Activated CD4-positive, alpha-beta T cell treated with anti-CD3 and anti-CD28 coated beads for 36 hours (primary cell): Measurements from ENCODE around the gene ADAMTS2. TPM values are rescaled to one million over a fixed set of nuclear protein-coding genes. Genes with fewer than 3 reads are reported as not detected.

ENCODE experiments used
- ATAC-seq: fragments of 200-7000 bp; cut with Tn5 transposase; one replicate; pipeline ENCODE4 v1.10.0; 2021; ENCODE audit warnings: mild to moderate bottlenecking, moderate library complexity
- CTCF ChIA-PET: fragments of 350-600 bp; sonication (Branson Sonifier 250); formaldehyde crosslinking; loops from one replicate; lab custom pipeline; 2021; ENCODE audit warnings: antibody characterized with exemption; lab: Charles Lee
- POLR2A ChIA-PET: fragments of 350-600 bp; sonication (Branson Sonifier 250); formaldehyde crosslinking; loops from one replicate; lab custom pipeline; 2021; ENCODE audit warnings: antibody characterized with exemption, inconsistent platforms; lab: Charles Lee
- DNase-seq: peaks from one replicate; pipeline ENCODE4 v3.0.0-alpha.2; 2020
- H3K27ac Mint-ChIP-seq: one replicate; pipeline ENCODE4 v1.8.0; 2021; ENCODE audit warnings: mixed read lengths
- H3K27me3 Mint-ChIP-seq: one replicate; pipeline ENCODE4 v1.8.0; 2021; ENCODE audit warnings: mixed read lengths
- H3K36me3 Mint-ChIP-seq: one replicate; pipeline ENCODE4 v1.8.0; 2021; ENCODE audit warnings: low read depth, mixed read lengths
- H3K4me1 Mint-ChIP-seq: one replicate; pipeline ENCODE4 v1.8.0; 2021; ENCODE audit warnings: mixed read lengths
- H3K4me3 Mint-ChIP-seq: one replicate; pipeline ENCODE4 v1.8.0; 2021; ENCODE audit warnings: mild to moderate bottlenecking, moderate library complexity, mixed read lengths
- H3K9me3 Mint-ChIP-seq: one replicate; pipeline ENCODE4 v1.8.0; 2021; ENCODE audit warnings: low read depth, mixed read lengths
- intact Hi-C, 2 experiments: fragments of 100-400 bp; cut with DNase I in 1 of 2; cut with micrococcal nuclease in 1 of 2; formaldehyde crosslinking; loops; one replicate each; pipeline versions ENCODE4 v1.14.2 to v1.15.1; 2022 to 2024; cut with DNase I, micrococcal nuclease
- total RNA-seq, 2 experiments: library from RNA; stranded (reverse); gene quantifications; one replicate each; pipeline ENCODE4 v1.2.3, GENCODE V29; 2021

Gene ADAMTS2
- total RNA-seq, 2 experiments from 2014 or later, result not detected

DNA sequence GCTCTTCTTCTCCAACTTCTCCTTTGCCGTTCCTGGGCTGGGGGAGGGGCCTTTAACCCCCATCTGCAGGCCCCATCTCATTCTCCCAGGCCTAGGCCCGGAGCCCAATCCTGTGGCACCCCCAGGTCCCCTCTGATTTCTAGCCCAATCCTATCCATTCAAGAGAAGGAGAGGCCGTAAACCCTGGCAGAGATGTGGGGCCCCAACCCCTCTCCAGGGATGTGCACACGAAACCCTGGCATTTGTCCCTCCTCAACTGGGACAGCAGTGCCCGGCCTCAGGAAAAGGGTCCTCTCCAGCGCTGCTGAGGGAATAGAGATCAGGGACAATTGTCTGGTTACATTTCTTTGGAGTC lies 24.2 kb upstream of the ADAMTS2 start:
- H3K27ac Mint-ChIP-seq, result no peak overlapping the region
- no peaks in the 10 kb centered on the region for H3K9me3 Mint-ChIP-seq
- ATAC-seq (no peak), DNase-seq (no peak)
- intact Hi-C loops, result no loop called here
- ChIA-PET CTCF (interaction anchor here (0.7 kb wide), 1 partner anchor 12 kb away, joined by 4 read pairs; no protein-coding TSS in a partner anchor), POLR2A (no interaction called here)
- H3K4me1 Mint-ChIP-seq, result no peaks in the 10 kb centered on the region
- no peaks in the 10 kb centered on the region for H3K27me3 Mint-ChIP-seq
- no peaks in the 10 kb centered on the region for H3K36me3 Mint-ChIP-seq
- no peak overlapping the region for H3K4me3 Mint-ChIP-seq

DNA sequence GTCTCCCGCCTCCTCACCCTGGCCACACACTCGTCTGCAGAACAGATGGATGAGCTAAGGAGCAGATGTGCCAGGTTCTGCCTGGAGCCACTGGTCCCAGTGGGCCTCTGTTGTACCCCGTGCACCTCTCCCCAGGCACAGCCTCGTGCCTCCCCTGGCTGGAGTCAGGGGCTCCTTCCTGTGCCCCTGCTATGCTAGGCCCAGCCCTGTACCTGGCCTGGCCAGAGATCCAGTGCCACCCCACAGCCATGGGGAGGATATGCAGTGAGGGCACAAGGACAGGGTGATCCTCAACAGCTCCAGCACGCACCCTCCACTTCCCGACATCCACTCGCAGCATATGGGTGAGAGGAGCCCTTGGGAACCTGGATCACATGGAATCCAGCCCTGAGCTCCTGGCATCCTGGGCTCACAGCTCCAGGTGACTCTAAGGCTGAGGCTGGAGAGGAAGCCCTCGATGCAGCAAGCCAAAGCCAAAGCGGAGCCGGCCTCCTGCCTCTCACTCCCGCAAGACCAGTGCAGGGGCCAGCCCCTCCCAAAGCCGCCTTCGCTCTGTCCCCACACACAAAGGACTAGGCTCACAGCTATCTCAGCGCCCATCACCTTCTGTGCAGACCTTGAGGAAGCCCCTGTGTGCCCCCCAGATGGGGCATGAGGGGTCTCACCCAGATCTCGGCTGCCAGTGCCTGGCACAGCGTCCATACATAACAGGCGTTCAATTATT lies 23.7 kb upstream of the ADAMTS2 start:
- ChIA-PET POLR2A (no interaction called here), CTCF (no interaction called here)
- Mint-ChIP-seq H3K36me3 (no peaks in the 10 kb centered on the region), H3K9me3 (no peaks in the 10 kb centered on the region), H3K4me1 (no peaks in the 10 kb centered on the region), H3K27ac (no peak overlapping the region), H3K4me3 (no peak overlapping the region), H3K27me3 (no peaks in the 10 kb centered on the region)
- intact Hi-C loops, result no loop called here
- ATAC-seq (no peak), DNase-seq (no peak)

DNA sequence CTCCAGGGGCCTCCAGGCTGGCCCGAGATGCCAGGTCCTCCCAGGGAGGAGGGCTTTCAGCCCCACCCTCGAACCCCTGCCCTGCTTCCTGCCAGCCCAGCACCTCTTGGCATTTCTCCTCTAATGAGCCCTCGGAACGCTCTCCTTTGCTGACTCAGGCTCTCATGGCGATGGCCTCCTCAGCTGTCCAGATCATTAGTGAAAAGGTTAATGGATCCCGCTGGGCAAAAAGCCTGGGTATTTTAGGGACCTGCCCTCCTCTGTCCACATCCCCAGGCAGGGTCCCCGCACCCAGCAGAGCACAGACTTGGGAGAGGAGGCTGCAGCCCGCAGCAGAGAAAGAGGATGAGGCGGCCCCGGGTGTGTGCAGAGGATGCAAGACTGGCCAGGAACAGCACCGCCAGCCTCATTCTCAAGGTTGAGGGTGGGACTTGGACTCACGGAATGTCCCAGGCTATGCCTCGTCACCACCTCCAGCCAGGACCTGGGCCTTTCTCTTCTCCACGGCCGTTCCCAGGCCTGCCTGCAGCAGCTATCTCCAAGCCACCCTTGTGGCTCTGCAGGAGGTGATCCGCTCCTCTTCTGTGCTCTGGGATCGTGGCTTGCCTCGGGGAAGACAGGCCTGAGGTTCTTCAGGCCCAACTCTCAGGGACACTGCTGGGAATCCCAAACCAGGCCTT lies 23.0 kb upstream of the ADAMTS2 start:
- ChIA-PET CTCF (no interaction called here), POLR2A (no interaction called here)
- H3K36me3 Mint-ChIP-seq, result no peaks in the 10 kb centered on the region
- no peak overlapping the region for H3K4me3 Mint-ChIP-seq
- no peaks in the 10 kb centered on the region for H3K27me3 Mint-ChIP-seq
- no peaks in the 10 kb centered on the region for H3K4me1 Mint-ChIP-seq
- H3K9me3 Mint-ChIP-seq, result no peaks in the 10 kb centered on the region
- no peak for ATAC-seq
- H3K27ac Mint-ChIP-seq, result no peak overlapping the region
- no peak for DNase-seq
- intact Hi-C loops, result no loop called here

DNA sequence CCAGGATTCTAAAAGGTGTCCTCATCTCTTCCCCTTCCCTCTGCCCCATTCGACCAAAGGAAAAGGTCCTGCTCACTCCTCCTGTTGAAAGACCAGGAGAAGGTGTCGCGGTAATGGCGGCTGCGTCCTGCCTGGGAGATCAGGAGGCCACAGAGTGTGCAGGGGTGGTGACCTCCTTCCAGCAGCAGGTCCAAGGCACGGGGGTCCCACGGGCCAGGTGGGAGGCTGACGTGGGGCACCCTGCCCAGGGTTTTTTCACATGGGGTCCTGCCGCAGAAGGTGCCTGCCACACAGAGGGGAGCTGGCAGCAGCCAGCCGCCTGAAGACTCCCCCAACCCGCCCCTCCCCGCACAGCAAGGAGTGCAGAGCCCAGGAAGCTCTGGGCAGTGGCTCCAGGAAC lies 22.2 kb upstream of the ADAMTS2 start:
- Mint-ChIP-seq H3K4me1 (no peaks in the 10 kb centered on the region), H3K4me3 (no peak overlapping the region), H3K36me3 (no peaks in the 10 kb centered on the region), H3K27me3 (no peaks in the 10 kb centered on the region), H3K9me3 (no peaks in the 10 kb centered on the region), H3K27ac (no peak overlapping the region)
- ChIA-PET POLR2A (no interaction called here), CTCF (no interaction called here)
- intact Hi-C loops, result no loop called here
- ATAC-seq, result no peak
- no peak for DNase-seq

DNA sequence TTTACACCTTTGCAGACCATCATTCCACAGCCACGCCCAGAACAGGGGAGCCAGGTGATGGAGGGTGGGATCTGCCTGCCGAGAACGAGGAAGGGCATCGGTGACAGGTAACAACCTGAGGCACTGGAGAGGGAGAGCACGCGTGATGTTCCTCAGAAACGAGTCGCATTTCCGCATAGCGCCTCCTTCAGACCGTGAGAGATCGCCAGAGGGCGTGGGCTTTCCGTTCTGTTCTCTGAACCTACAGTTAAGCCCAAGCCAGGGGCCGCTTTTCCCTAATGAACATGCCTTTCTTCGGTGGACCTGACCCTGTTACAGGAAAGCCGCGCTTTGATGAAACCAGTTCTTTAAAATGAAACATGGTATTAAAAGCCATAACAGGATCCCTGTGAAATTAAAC lies 17.1 kb upstream of the ADAMTS2 start:
- CTCF ChIA-PET, result no interaction called here
- Mint-ChIP-seq H3K36me3 (no peaks in the 10 kb centered on the region), H3K9me3 (no peaks in the 10 kb centered on the region), H3K4me1 (no peaks in the 10 kb centered on the region), H3K27ac (no peak overlapping the region), H3K27me3 (no peaks in the 10 kb centered on the region), H3K4me3 (no peak overlapping the region)
- intact Hi-C loops, result no loop called here
- POLR2A ChIA-PET, result no interaction called here
- ATAC-seq (no peak), DNase-seq (no peak)

DNA sequence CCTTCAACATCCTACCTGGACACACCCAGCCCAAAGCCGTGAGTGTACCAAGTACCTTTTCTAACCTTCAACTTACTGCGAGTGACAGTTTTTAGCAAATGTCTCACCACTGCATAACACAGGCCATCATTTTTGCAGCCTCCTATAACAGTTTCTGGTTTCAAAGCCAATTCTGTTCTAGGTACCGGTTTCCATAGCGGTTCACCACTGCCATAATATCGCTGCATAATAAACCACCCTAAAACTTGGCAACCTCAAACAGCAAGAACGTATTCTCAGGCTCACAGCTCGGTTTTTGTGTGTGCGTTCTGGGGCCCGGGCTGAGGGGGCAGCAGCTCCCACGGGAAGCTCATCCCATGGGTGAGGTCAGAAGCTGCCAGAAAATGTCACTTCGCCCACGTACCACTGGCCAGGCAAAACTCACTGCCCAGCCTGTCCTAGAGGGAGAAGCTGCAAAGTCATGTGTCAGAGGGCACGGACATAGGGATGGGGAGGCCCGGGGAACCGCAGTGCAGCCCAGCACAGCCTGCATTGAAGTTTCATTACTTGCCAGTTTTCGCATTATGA lies 15.9 kb upstream of the ADAMTS2 start:
- Mint-ChIP-seq H3K27me3 (no peaks in the 10 kb centered on the region), H3K4me1 (no peaks in the 10 kb centered on the region), H3K9me3 (no peaks in the 10 kb centered on the region), H3K27ac (no peak overlapping the region), H3K36me3 (no peaks in the 10 kb centered on the region), H3K4me3 (no peak overlapping the region)
- ATAC-seq (no peak), DNase-seq (no peak)
- POLR2A ChIA-PET, result no interaction called here
- intact Hi-C loops, result no loop called here
- CTCF ChIA-PET, result interaction anchor here (0.5 to 0.8 kb wide), 2 partner anchors 25 to 53 kb away, joined by 3 to 5 read pairs; no protein-coding TSS in a partner anchor

DNA sequence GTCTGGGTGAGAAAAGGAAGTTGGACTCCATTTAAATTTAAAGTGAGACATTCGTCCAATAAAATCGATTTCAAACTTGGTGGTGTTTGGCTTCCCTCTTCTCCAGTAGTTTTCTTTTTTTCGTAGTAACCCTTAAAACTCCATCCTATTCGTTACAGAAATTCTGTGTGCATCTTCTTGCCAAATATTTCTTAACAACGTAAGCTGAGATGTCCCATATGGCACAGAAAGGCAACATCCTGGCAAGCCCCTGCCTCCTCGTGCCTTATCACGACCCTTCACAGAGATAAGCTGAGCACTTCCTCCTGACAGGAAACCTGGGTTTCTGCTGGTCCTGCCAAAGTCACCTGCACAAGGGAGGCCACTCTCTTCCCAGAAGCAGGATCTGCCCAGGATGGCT lies 11.8 kb upstream of the ADAMTS2 start:
- Mint-ChIP-seq H3K27ac (no peak overlapping the region), H3K27me3 (peaks cover 2% of the 10 kb centered on the region), H3K4me3 (no peak overlapping the region), H3K36me3 (no peaks in the 10 kb centered on the region), H3K9me3 (no peaks in the 10 kb centered on the region), H3K4me1 (no peaks in the 10 kb centered on the region)
- ChIA-PET CTCF (interaction anchor here (0.7 kb wide), 1 partner anchor 13 kb away, joined by 4 read pairs; no protein-coding TSS in a partner anchor), POLR2A (no interaction called here)
- intact Hi-C loops, result no loop called here
- no peak for ATAC-seq
- DNase-seq, result no peak

DNA sequence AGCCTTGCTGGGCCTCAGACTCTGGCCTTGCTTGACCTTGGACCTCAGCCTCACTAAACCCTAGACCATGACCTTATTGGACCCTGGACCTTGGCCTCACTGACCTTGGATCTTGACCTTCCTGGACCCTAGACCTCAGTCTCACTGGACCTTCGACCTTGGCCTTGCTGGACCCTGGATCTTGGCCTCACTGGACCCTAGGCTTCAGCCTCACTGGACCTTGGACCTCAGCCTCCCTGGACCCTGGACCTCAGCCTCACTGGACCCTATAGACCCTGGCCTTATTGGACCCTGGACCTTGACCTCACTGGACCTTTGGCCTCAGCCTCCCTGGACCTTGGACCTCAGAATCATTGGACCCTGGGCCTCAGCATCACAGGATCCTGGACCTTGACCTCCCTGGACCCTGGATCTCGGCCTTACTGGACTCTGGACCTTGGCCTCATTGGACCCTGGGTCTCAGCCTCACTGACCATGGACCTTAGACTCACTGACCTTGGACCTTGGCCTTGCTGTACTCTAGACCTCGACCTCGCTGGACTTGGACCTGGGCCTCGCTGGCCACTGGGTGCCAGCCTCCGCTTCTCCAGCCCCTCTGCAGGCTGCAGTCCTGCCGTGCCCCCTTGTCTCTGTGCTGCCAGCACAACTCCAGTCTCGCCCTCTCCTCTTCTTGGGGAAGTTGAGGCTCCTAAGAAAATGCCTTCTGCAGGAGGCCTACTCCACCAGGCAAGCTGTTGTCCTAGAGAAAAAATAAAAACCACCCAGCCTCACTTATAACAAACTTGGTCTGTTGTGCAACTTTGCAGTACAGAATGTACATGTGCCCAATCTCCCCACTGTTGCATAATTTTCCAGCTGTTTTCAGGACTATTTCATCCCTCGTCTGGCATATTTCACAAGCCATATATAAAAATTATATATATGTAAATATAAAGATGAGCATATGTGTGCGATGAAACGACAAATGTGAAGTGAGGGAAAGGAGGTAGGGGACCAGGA lies 11.0 kb upstream of the ADAMTS2 start:
- ChIA-PET CTCF (no interaction called here), POLR2A (no interaction called here)
- Mint-ChIP-seq H3K27me3 (peaks cover 3% of the 10 kb centered on the region), H3K4me1 (no peaks in the 10 kb centered on the region), H3K4me3 (no peak overlapping the region), H3K27ac (no peak overlapping the region), H3K9me3 (no peaks in the 10 kb centered on the region), H3K36me3 (no peaks in the 10 kb centered on the region)
- intact Hi-C loops, result no loop called here
- DNase-seq (no peak), ATAC-seq (no peak)

DNA sequence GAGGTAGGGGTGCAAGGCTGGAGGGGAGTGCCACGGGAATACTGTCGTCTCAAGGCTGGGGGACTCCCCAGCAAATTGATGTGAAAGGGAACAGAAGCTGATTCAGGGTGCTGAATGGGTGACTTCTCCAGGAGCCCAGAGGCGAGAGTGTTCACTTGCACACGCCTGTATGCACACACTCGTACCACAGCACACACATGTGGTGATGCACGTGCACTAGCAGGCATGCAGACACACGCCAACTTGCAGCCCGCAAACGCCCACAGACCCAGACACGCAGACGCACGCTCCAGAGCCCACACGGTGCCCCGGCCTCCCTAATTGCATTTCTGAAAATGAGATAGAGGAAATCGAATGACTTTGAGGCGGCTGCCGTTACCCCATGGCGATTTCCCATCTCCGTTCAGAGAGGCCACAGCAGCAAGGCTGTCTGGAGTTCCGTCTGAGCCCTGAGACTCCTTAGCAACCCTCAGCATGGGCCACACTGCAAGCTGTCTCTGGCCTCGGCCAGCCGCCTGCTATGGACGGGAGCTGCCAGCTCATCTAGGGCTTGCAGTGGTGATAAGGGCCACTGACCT lies 9.1 kb upstream of the ADAMTS2 start:
- Mint-ChIP-seq H3K27me3 (peaks cover 4% of the 10 kb centered on the region), H3K36me3 (no peaks in the 10 kb centered on the region), H3K4me1 (no peaks in the 10 kb centered on the region), H3K27ac (no peak overlapping the region), H3K9me3 (no peaks in the 10 kb centered on the region), H3K4me3 (no peak overlapping the region)
- ChIA-PET POLR2A (no interaction called here), CTCF (no interaction called here)
- ATAC-seq (no peak), DNase-seq (no peak)
- intact Hi-C loops, result no loop called here

DNA sequence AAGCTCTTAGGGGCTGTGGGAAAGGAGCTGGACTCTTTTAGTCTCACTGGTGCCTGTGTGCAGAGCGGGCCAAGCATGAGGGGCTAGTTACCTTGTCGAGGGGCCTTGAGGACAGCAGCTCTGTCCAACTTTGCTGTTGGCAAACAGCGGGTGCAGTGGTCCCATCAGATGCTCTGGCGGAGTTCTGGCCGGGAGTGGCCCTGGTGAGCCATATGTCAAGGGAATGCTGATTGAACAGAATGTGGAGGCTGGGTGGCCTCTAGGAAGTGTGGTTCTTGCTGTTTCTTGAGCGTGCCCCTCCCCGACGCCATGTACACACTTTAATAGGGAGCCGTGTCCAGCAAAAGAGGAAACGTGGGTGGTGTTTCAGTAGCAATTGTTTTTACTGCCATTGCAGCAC lies 3.6 kb upstream of the ADAMTS2 start:
- DNase-seq (no peak), ATAC-seq (no peak)
- ChIA-PET POLR2A (no interaction called here), CTCF (no interaction called here)
- Mint-ChIP-seq H3K4me3 (no peak overlapping the region), H3K4me1 (no peaks in the 10 kb centered on the region), H3K27me3 (peaks cover 30% of the 10 kb centered on the region), H3K27ac (no peak overlapping the region), H3K9me3 (no peaks in the 10 kb centered on the region), H3K36me3 (no peaks in the 10 kb centered on the region)
- intact Hi-C loops, result no loop called here

DNA sequence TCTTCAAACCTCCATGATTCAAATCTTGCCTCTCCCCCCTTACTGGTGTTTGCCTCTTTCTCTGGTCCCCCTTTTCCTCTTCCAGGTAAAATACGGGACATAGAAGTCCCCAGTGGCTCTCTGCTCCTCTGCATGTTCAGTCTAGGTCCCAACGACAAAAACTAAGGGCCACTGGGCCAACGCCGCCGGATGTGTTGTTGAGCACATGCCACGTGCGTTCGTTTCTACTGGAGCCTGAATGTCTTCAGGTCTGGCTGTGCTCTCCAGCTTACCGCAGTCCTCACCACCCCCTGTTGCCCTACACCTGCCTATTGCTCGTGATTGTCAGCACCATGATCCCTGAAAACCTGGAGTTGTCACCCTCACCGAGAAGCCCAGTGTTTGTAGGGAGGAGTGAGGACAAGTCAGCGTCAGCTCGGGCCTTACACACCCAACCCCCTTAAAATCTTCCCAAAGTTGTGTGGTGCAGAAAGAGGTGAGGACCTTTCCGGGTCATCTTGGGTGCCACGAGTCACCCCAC lies 2.8 kb upstream of the ADAMTS2 start:
- DNase-seq (no peak), ATAC-seq (no peak)
- Mint-ChIP-seq H3K4me3 (no peak overlapping the region), H3K36me3 (no peaks in the 10 kb centered on the region), H3K4me1 (peaks cover 4% of the 10 kb centered on the region), H3K27ac (no peak overlapping the region), H3K27me3 (peaks cover 35% of the 10 kb centered on the region), H3K9me3 (no peaks in the 10 kb centered on the region)
- ChIA-PET POLR2A (interaction anchor here (0.6 kb wide), 1 partner anchor 413 kb away, joined by 3 read pairs; no protein-coding TSS in a partner anchor), CTCF (no interaction called here)
- intact Hi-C loops, result no loop called here
